SU-DHL-6 (cell line): ENCODE measurements around the gene RPS3.

Experiments
- EZH2phosphoT487 ChIP-seq: fragments of 200-600 bp; sonication (generic), shearing (Covaris generic); conservative IDR thresholded peaks from 2 replicates; pipeline ENCODE4 v1.6.1; 2018; ENCODE audit warnings: mild to moderate bottlenecking, antibody characterized with exemption, low read length, moderate library complexity, mixed read lengths
- TF ChIP-seq, protein P1 (sequence below): fragments of 200-600 bp; sonication (generic); IDR thresholded peaks from one replicate; pipeline ENCODE4 v1.5.1; 2017; ENCODE audit warnings: antibody characterized with exemption, mild to moderate bottlenecking, low read length, moderate library complexity; ENCODE audit not compliant: insufficient read depth, poor library complexity, severe bottlenecking

GRCh38 chr11:75380716-75381420, 18.4 kb upstream of the RPS3 start:
- TF ChIP-seq, protein P1, sequence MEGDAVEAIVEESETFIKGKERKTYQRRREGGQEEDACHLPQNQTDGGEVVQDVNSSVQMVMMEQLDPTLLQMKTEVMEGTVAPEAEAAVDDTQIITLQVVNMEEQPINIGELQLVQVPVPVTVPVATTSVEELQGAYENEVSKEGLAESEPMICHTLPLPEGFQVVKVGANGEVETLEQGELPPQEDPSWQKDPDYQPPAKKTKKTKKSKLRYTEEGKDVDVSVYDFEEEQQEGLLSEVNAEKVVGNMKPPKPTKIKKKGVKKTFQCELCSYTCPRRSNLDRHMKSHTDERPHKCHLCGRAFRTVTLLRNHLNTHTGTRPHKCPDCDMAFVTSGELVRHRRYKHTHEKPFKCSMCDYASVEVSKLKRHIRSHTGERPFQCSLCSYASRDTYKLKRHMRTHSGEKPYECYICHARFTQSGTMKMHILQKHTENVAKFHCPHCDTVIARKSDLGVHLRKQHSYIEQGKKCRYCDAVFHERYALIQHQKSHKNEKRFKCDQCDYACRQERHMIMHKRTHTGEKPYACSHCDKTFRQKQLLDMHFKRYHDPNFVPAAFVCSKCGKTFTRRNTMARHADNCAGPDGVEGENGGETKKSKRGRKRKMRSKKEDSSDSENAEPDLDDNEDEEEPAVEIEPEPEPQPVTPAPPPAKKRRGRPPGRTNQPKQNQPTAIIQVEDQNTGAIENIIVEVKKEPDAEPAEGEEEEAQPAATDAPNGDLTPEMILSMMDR: no peak
- TF ChIP-seq EZH2phosphoT487: no peak
